HepG2 (cell line): Measurements from ENCODE around the gene KIF5B. TPM values are rescaled to one million over a fixed set of nuclear protein-coding genes. Genes with fewer than 3 reads are reported as not detected.

Experiments used
- ELF1 ChIP-seq: sonication (generic); formaldehyde crosslinking; IDR thresholded peaks from 2 replicates; pipeline ENCODE4 v1.4.0; 2020; ENCODE audit warnings: missing genetic modification reagents
- FOXA1 ChIP-seq, 2 experiments: fragments of 450-650 bp in 1 of 2; sonication (generic) in 1 of 2; formaldehyde crosslinking in 1 of 2; IDR thresholded peaks; 2 replicates each; pipeline versions ENCODE4 v1.4.0 to v1.6.1; 2016 to 2020; ENCODE audit warnings: missing genetic modification reagents in 1 of 2
- GATA4 ChIP-seq: sonication (generic); IDR thresholded peaks from 2 replicates; pipeline ENCODE4 v1.6.1; 2016; ENCODE audit warnings: antibody characterized with exemption, low read depth, borderline replicate concordance
- LCORL ChIP-seq, 2 experiments: fragments of 450-650 bp in 1 of 2; sonication (generic) in 1 of 2; formaldehyde crosslinking in 1 of 2; IDR thresholded peaks; 2 replicates each; pipeline versions ENCODE4 v1.5.0 to v1.6.1; 2017 to 2020; ENCODE audit warnings: antibody characterized with exemption in 1 of 2, missing genetic modification reagents in 1 of 2
- MEF2D ChIP-seq: sonication (generic); formaldehyde crosslinking; IDR thresholded peaks from 2 replicates; pipeline ENCODE4 v1.5.1; 2020; ENCODE audit warnings: mild to moderate bottlenecking, missing genetic modification reagents
- MIER3 ChIP-seq: IDR thresholded peaks from 2 replicates; pipeline ENCODE4 v1.6.1; 2016; ENCODE audit warnings: missing compliant biosample characterization, borderline replicate concordance
- NR2F6 ChIP-seq, 2 experiments: IDR thresholded peaks; 2 replicates each; pipeline ENCODE4 v1.6.1; 2016; ENCODE audit warnings: antibody characterized with exemption in 1 of 2, mild to moderate bottlenecking in 1 of 2
- PAX8 ChIP-seq: sonication (generic); formaldehyde crosslinking; IDR thresholded peaks from 2 replicates; pipeline ENCODE4 v1.8.0; 2022; ENCODE audit warnings: mild to moderate bottlenecking, missing genetic modification reagents, borderline replicate concordance
- TARDBP ChIP-seq: sonication (generic); formaldehyde crosslinking; IDR thresholded peaks from 2 replicates; pipeline ENCODE4 v1.8.0; 2022; ENCODE audit warnings: mild to moderate bottlenecking, missing genetic modification reagents
- TBP ChIP-seq: sonication (generic); formaldehyde crosslinking; IDR thresholded peaks from 2 replicates; pipeline ENCODE4 v1.5.0; 2020; ENCODE audit warnings: missing genetic modification reagents
- TCF7L2 ChIP-seq: IDR thresholded peaks from 2 replicates; pipeline ENCODE4 v1.6.1; 2011; ENCODE audit warnings: mild to moderate bottlenecking, low read depth, low read length, moderate library complexity
- THYN1 ChIP-seq: sonication (generic); formaldehyde crosslinking; IDR thresholded peaks from 2 replicates; pipeline ENCODE4 v1.8.1; 2023; ENCODE audit warnings: low read depth, mild to moderate bottlenecking, moderate library complexity, missing genetic modification reagents, borderline replicate concordance
- ZFP37 ChIP-seq: sonication (generic); formaldehyde crosslinking; IDR thresholded peaks from 2 replicates; pipeline ENCODE4 v1.4.0; 2020; ENCODE audit warnings: missing genetic modification reagents, borderline replicate concordance
- ZNF329 ChIP-seq: sonication (generic); formaldehyde crosslinking; IDR thresholded peaks from 2 replicates; pipeline ENCODE4 v1.9.0; 2021; ENCODE audit warnings: low read depth, mild to moderate bottlenecking, missing genetic modification reagents
- ZNF605 ChIP-seq: sonication (generic); formaldehyde crosslinking; IDR thresholded peaks from 2 replicates; pipeline ENCODE4 v1.8.0; 2022; ENCODE audit warnings: mild to moderate bottlenecking, missing genetic modification reagents
- ZNF878 ChIP-seq: sonication (generic); formaldehyde crosslinking; IDR thresholded peaks from 2 replicates; pipeline ENCODE4 v1.8.1; 2023; ENCODE audit warnings: mild to moderate bottlenecking, missing genetic modification reagents, moderate library complexity
- ZZZ3 ChIP-seq: sonication (generic); formaldehyde crosslinking; IDR thresholded peaks from 2 replicates; pipeline ENCODE4 v1.4.0; 2020; ENCODE audit warnings: missing genetic modification reagents, mild to moderate bottlenecking, borderline replicate concordance
- polyA plus RNA-seq, 8 experiments: library from polyadenylated mRNA; depleted of rRNA in 3 of 8; stranded (reverse) in 7 of 8; unstranded in 1 of 8; fragments of >200 nt; fragmentation: Illumina TruSeq in 4 of 8; extraction: Trizol in 4 of 8; gene quantifications; 2 replicates each; pipeline versions ENCODE4 v1.2.1 to v1.2.3, GENCODE V29; 2011 to 2016; ENCODE audit warnings: low read depth in 4 of 8, missing spikeins in 1 of 8, mixed read lengths in 1 of 8; ENCODE audit not compliant: insufficient read depth in 1 of 8
- total RNA-seq, 5 experiments: library from RNA; depleted of rRNA; stranded (reverse); fragments of >200 nt; fragmentation: Illumina TruSeq; extraction: Trizol; gene quantifications; 2 replicates each; pipeline ENCODE4 v1.2.3, GENCODE V29; 2016; ENCODE audit warnings: low read depth in 1 of 5
- TF ChIP-seq, protein P1 (sequence below): fragments of 450-650 bp; IDR thresholded peaks from 2 replicates; pipeline ENCODE4 v1.6.1; 2017
- TF ChIP-seq, protein P2 (sequence below): sonication (generic); formaldehyde crosslinking; IDR thresholded peaks from 2 replicates; pipeline ENCODE4 v1.5.0; 2020; ENCODE audit warnings: mild to moderate bottlenecking, missing genetic modification reagents, moderate library complexity
- TF ChIP-seq, protein P3 (sequence below): sonication (generic); formaldehyde crosslinking; IDR thresholded peaks from 2 replicates; pipeline ENCODE4 v1.4.0; 2020; ENCODE audit warnings: low read depth, missing genetic modification reagents
- TF ChIP-seq, protein P4 (sequence below): sonication (generic); formaldehyde crosslinking; IDR thresholded peaks from 2 replicates; pipeline ENCODE4 v1.4.0; 2020; ENCODE audit warnings: missing genetic modification reagents

Gene KIF5B
- total and polyA plus RNA-seq, 2 of the 13 experiments (the other 11 are each of a cell fraction or from before 2014, with no cell fraction given) = 34.3 to 133 TPM

DNA sequence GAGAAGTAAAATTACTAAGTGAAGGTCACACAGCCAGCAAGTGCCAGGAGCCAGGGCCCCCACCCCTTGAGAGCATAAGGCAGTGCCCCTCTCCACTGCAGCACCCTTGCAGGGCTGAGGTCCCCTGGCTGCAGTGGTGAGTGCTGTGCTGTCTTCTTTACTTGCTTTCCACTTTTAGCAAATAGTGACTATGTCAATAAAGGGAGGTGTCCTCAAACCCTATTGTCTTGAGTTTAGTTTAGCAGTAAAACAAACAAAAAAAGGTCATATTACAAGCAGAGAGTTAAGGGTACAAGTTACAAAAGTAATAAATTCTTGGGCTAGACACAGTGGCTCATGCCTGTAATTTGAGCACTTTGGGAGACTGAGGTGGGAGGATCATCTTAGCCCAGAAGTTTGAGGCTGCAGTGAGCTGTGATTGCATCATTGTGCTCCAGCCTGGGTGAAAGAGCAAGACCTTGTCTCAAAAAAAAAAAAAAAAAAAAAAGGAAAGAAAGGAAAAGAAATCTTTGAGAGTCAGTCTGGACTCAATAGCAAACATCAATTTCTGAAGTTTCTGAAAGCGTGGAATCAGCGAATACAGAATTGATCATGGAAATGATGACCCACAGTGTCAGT lies 39.0 kb upstream of the KIF5B start (continued):
- TF ChIP-seq, protein P1, sequence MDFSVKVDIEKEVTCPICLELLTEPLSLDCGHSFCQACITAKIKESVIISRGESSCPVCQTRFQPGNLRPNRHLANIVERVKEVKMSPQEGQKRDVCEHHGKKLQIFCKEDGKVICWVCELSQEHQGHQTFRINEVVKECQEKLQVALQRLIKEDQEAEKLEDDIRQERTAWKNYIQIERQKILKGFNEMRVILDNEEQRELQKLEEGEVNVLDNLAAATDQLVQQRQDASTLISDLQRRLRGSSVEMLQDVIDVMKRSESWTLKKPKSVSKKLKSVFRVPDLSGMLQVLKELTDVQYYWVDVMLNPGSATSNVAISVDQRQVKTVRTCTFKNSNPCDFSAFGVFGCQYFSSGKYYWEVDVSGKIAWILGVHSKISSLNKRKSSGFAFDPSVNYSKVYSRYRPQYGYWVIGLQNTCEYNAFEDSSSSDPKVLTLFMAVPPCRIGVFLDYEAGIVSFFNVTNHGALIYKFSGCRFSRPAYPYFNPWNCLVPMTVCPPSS = no peak
- TF ChIP-seq ZNF878 (CRISPR knock-in tag) = 0 out of 2 replicates have a peak, but pooled peaks have one; percentile 33
- no peak for TF ChIP-seq LCORL (IDR thresholded peaks at IDR 0.05)
- peak; percentile 56; the same call in 1 of the 2 replicates for TF ChIP-seq LCORL (CRISPR knock-in tag; IDR thresholded peaks at IDR 0.05)
- TF ChIP-seq FOXA1 (IDR thresholded peaks at IDR 0.05) = peak; percentile 59
- peak; percentile 94 for TF ChIP-seq FOXA1 (CRISPR knock-in tag; IDR thresholded peaks at IDR 0.05)
- no peak for TF ChIP-seq TCF7L2
- TF ChIP-seq TBP = no peak
- peak; percentile 75 for TF ChIP-seq NR2F6 (IDR thresholded peaks at IDR 0.05)
- peak; percentile 74 for TF ChIP-seq NR2F6 (CRISPR knock-in tag; IDR thresholded peaks at IDR 0.05)
- no peak for TF ChIP-seq GATA4
- TF ChIP-seq, protein P2, sequence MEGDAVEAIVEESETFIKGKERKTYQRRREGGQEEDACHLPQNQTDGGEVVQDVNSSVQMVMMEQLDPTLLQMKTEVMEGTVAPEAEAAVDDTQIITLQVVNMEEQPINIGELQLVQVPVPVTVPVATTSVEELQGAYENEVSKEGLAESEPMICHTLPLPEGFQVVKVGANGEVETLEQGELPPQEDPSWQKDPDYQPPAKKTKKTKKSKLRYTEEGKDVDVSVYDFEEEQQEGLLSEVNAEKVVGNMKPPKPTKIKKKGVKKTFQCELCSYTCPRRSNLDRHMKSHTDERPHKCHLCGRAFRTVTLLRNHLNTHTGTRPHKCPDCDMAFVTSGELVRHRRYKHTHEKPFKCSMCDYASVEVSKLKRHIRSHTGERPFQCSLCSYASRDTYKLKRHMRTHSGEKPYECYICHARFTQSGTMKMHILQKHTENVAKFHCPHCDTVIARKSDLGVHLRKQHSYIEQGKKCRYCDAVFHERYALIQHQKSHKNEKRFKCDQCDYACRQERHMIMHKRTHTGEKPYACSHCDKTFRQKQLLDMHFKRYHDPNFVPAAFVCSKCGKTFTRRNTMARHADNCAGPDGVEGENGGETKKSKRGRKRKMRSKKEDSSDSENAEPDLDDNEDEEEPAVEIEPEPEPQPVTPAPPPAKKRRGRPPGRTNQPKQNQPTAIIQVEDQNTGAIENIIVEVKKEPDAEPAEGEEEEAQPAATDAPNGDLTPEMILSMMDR (CRISPR knock-in tag) = peak; percentile 33; the same call in 1 of the 2 replicates
- TF ChIP-seq ELF1 (CRISPR knock-in tag) = no peak
- no peak for TF ChIP-seq ZNF329 (CRISPR knock-in tag)
- no peak for TF ChIP-seq PAX8 (CRISPR knock-in tag)
- no peak for TF ChIP-seq MEF2D
- no peak for TF ChIP-seq ZNF605
- TF ChIP-seq TARDBP = peak; percentile 76
- TF ChIP-seq, protein P3, sequence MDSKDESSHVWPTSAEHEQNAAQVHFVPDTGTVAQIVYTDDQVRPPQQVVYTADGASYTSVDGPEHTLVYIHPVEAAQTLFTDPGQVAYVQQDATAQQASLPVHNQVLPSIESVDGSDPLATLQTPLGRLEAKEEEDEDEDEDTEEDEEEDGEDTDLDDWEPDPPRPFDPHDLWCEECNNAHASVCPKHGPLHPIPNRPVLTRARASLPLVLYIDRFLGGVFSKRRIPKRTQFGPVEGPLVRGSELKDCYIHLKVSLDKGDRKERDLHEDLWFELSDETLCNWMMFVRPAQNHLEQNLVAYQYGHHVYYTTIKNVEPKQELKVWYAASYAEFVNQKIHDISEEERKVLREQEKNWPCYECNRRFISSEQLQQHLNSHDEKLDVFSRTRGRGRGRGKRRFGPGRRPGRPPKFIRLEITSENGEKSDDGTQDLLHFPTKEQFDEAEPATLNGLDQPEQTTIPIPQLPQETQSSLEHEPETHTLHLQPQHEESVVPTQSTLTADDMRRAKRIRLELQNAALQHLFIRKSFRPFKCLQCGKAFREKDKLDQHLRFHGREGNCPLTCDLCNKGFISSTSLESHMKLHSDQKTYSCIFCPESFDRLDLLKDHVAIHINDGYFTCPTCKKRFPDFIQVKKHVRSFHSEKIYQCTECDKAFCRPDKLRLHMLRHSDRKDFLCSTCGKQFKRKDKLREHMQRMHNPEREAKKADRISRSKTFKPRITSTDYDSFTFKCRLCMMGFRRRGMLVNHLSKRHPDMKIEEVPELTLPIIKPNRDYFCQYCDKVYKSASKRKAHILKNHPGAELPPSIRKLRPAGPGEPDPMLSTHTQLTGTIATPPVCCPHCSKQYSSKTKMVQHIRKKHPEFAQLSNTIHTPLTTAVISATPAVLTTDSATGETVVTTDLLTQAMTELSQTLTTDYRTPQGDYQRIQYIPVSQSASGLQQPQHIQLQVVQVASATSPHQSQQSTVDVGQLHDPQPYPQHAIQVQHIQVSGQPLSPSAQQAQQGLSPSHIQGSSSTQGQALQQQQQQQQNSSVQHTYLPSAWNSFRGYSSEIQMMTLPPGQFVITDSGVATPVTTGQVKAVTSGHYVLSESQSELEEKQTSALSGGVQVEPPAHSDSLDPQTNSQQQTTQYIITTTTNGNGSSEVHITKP (CRISPR knock-in tag) = no peak
- TF ChIP-seq ZZZ3 (CRISPR knock-in tag) = no peak
- no peak for TF ChIP-seq ZFP37 (CRISPR knock-in tag)
- peak; percentile 51; the same call in 1 of the 2 replicates for TF ChIP-seq MIER3 (CRISPR knock-in tag)
- no peak for TF ChIP-seq THYN1 (CRISPR knock-in tag)
- TF ChIP-seq, protein P4, sequence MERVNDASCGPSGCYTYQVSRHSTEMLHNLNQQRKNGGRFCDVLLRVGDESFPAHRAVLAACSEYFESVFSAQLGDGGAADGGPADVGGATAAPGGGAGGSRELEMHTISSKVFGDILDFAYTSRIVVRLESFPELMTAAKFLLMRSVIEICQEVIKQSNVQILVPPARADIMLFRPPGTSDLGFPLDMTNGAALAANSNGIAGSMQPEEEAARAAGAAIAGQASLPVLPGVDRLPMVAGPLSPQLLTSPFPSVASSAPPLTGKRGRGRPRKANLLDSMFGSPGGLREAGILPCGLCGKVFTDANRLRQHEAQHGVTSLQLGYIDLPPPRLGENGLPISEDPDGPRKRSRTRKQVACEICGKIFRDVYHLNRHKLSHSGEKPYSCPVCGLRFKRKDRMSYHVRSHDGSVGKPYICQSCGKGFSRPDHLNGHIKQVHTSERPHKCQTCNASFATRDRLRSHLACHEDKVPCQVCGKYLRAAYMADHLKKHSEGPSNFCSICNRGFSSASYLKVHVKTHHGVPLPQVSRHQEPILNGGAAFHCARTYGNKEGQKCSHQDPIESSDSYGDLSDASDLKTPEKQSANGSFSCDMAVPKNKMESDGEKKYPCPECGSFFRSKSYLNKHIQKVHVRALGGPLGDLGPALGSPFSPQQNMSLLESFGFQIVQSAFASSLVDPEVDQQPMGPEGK (CRISPR knock-in tag) = peak; percentile 86
